ENCODE data around the gene PAPOLB. TPM values are rescaled to one million over a fixed set of nuclear protein-coding genes. Genes with fewer than 3 reads are reported as not detected.

The PAPOLB gene
- total RNA-seq, 1 experiment from 2014 or later = 0.07 TPM

DNA sequence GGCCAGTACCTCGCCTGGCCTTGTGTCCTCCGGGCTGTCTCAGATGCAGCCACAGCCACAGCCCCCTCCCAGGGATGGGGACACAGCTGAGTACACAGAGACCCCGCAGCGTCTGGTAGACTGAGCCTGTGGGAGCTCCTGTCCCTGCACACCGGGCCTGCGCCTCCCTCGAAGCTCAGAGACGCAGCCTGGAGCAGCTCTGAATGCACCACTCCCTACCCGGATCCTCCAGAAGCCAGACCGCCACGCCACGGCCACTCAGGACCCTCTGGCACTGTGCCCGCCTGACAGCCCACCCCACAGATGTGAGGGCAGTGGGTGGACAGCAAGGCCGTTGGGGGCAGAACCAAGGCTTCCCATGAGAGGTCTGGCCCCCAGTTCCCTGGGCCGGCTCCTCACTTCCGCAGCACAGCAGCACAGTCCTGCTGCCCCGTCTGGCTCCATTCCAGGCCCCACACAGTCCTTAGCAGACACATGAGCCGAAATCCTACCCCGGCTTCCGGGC is 40.8 kb downstream of the PAPOLB start:
- BruUV-seq (replicated peaks) = no TSS peak
- no peaks in the 10 kb centered on the region for H3K9me3 Mint-ChIP-seq (ENCODE audit: low read depth, unreplicated experiment)
- DNase-seq = no peak
- H3K4me1 Mint-ChIP-seq (ENCODE audit: low read depth, unreplicated experiment) = no peaks in the 10 kb centered on the region
- TF ChIP-seq, protein P1, sequence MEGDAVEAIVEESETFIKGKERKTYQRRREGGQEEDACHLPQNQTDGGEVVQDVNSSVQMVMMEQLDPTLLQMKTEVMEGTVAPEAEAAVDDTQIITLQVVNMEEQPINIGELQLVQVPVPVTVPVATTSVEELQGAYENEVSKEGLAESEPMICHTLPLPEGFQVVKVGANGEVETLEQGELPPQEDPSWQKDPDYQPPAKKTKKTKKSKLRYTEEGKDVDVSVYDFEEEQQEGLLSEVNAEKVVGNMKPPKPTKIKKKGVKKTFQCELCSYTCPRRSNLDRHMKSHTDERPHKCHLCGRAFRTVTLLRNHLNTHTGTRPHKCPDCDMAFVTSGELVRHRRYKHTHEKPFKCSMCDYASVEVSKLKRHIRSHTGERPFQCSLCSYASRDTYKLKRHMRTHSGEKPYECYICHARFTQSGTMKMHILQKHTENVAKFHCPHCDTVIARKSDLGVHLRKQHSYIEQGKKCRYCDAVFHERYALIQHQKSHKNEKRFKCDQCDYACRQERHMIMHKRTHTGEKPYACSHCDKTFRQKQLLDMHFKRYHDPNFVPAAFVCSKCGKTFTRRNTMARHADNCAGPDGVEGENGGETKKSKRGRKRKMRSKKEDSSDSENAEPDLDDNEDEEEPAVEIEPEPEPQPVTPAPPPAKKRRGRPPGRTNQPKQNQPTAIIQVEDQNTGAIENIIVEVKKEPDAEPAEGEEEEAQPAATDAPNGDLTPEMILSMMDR (IDR thresholded peaks at IDR 0.05; ENCODE audit: unreplicated experiment) = no peak
- intact Hi-C loops (cut with micrococcal nuclease; ENCODE audit: unreplicated experiment) = no loop called here
- peaks cover 76% of the 10 kb centered on the region for H3K27me3 Mint-ChIP-seq (ENCODE audit: unreplicated experiment)
- H3K4me3 Mint-ChIP-seq (ENCODE audit: low read depth, unreplicated experiment) = no peak overlapping the region
- CTCF ChIA-PET = no interaction called here
- H3K36me3 Mint-ChIP-seq (ENCODE audit: insufficient read depth, unreplicated experiment) = no peaks in the 10 kb centered on the region
- H3K27ac Mint-ChIP-seq (ENCODE audit: unreplicated experiment) = no peak overlapping the region

DNA sequence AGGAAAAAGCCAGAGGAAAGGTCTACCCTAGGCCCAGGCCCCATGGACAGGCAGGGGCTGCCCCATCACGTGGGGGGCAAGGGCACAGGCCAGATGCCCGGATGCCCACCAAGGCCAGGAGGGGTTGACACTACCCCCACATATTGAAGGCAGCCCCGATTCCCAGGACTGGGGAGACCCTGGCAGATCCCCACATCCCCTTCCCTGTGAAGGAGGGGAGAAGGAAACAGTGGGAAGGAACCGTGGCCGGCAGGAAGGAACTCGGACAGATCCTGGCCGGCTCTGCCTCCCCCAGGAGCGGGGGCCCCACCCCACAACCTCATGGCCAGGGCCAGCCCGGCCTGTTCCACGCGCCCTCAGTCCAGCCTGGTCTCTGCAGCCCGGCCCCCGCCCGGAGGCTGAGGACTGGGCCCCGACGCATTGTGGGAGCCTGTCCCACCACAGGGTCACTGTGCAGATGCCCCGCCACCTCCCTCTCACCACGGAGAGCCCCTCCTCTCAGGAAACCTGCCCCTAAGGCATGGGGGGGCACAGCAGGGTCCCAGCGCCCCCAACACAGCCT is 41.3 kb downstream of the PAPOLB start:
- H3K27me3 Mint-ChIP-seq (ENCODE audit: unreplicated experiment) = peaks cover 70% of the 10 kb centered on the region

DNA sequence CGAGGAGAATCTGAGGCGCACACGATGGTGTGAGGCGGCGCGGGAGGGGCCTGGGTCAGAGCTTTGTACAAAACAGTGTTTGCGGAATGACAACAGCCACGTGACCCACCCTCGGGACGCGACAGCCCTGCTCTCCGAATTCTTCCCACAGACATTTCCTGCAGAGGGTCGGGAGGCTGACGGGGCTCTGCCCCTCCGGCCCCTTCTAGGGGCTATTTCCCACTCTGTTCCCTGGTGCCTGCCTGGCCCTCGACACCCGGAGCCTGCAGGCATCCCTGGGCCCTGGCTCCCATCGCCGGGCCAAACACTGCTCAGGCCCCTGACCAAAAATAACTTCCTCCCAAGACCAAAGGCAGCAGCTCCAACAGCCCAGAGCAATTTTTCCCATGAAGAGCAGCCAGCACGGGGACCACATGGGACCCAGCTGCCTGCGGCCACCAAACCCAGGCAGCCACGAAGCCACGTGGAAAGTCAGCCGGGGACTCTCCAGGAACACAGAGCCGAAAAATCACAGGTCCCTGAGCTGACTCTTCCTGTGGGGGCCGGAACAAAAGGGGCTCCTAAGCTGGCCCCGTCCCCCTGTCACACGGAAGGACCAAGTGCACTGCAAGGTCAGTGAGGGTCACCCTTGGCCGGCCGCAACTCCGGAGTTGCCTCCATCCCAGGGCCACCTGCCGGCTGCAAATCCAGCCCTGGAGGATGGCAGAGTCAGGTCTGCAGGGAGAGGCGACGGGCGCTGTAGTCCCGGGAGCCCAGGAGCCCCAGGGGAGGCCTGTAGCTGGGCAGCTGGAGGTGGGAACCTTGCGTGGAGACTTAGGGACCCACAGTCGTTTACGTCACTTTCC is 42.0 kb downstream of the PAPOLB start:
- BruUV-seq (replicated peaks) = no TSS peak
- intact Hi-C loops (cut with micrococcal nuclease; ENCODE audit: unreplicated experiment) = no loop called here
- Mint-ChIP-seq H3K27ac (ENCODE audit: unreplicated experiment) (no peak overlapping the region), H3K4me1 (ENCODE audit: low read depth, unreplicated experiment) (no peaks in the 10 kb centered on the region), H3K9me3 (ENCODE audit: low read depth, unreplicated experiment) (no peaks in the 10 kb centered on the region), H3K27me3 (ENCODE audit: unreplicated experiment) (peaks cover 67% of the 10 kb centered on the region), H3K4me3 (ENCODE audit: low read depth, unreplicated experiment) (no peak overlapping the region), H3K36me3 (ENCODE audit: insufficient read depth, unreplicated experiment) (no peaks in the 10 kb centered on the region)
- CTCF ChIA-PET = no interaction called here
- DNase-seq = no peak
- TF ChIP-seq, protein P1 (IDR thresholded peaks at IDR 0.05; ENCODE audit: unreplicated experiment) = no peak

More for the DNA sequence above, 41.3 kb downstream of the PAPOLB start:
- intact Hi-C loops (cut with micrococcal nuclease; ENCODE audit: unreplicated experiment) = no loop called here
- Mint-ChIP-seq H3K27ac (ENCODE audit: unreplicated experiment) (no peak overlapping the region), H3K4me1 (ENCODE audit: low read depth, unreplicated experiment) (no peaks in the 10 kb centered on the region), H3K36me3 (ENCODE audit: insufficient read depth, unreplicated experiment) (no peaks in the 10 kb centered on the region), H3K9me3 (ENCODE audit: low read depth, unreplicated experiment) (no peaks in the 10 kb centered on the region), H3K4me3 (ENCODE audit: low read depth, unreplicated experiment) (no peak overlapping the region)
- no TSS peak for BruUV-seq (replicated peaks)
- CTCF ChIA-PET = no interaction called here
- TF ChIP-seq, protein P1 (IDR thresholded peaks at IDR 0.05; ENCODE audit: unreplicated experiment) = no peak
- no peak for DNase-seq

DNA sequence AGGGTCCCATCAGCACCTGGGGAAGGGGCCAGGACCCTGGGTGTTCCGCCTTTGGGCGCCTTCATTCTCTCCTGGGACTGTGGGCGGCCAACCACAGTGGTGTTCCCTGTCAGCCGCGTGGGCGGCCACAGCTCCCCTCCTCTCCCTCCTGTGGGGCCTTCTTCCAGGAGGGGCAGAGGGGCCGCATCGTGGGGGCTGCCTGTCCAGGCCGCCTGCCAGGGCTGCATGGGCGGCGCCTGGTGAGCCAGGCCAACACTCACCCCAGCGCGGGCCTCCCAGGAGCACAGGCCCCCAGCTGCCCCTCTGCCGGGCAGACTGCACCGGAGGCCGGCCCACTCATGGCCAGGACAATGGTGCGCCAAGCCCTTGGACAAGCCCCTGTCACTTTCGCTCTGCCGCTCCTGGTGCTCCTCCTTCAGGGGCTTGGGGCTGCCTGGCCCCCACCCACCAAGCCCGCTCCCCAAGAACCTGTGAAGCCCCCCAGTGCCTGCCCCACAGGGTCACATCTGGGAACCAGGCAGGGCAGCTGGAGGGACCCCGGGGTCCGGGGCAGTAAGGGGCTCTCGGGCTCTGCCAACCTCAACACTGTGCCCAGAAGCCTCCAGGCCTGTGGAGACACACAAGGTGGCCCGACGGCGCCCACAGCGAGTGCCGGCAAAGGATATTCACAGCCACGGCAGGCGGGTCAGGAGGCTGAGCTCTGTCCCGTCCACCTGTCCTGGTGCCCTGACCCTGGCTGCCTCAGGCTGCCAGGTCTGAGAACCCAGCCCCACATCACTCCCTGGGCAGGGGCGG is 43.6 kb downstream of the PAPOLB start:
- Mint-ChIP-seq H3K36me3 (ENCODE audit: insufficient read depth, unreplicated experiment) (no peaks in the 10 kb centered on the region), H3K9me3 (ENCODE audit: low read depth, unreplicated experiment) (no peaks in the 10 kb centered on the region), H3K27ac (ENCODE audit: unreplicated experiment) (no peak overlapping the region), H3K27me3 (ENCODE audit: unreplicated experiment) (peaks cover 68% of the 10 kb centered on the region), H3K4me1 (ENCODE audit: low read depth, unreplicated experiment) (no peaks in the 10 kb centered on the region), H3K4me3 (ENCODE audit: low read depth, unreplicated experiment) (no peak overlapping the region)
- TF ChIP-seq, protein P1 (IDR thresholded peaks at IDR 0.05; ENCODE audit: unreplicated experiment) = no peak
- BruUV-seq (replicated peaks) = no TSS peak
- DNase-seq = no peak
- CTCF ChIA-PET = interaction anchor here (0.5 kb wide), 2 partner anchors 304 to 337 kb away, joined by 3 read pairs; no protein-coding TSS in a partner anchor
- intact Hi-C loops (cut with micrococcal nuclease; ENCODE audit: unreplicated experiment) = no loop called here

Measured in Calu3 (cell line).